ENCODE measurements around the gene ATP13A3. TPM values are rescaled to one million over a fixed set of nuclear protein-coding genes. Genes with fewer than 3 reads are reported as not detected.

The ATP13A3 gene
- total and polyA plus RNA-seq, 10 of the 15 experiments (the other 5 are each of a cell fraction or from before 2014, with no cell fraction given), result 14.0 to 108 (median 69.5) TPM

DNA sequence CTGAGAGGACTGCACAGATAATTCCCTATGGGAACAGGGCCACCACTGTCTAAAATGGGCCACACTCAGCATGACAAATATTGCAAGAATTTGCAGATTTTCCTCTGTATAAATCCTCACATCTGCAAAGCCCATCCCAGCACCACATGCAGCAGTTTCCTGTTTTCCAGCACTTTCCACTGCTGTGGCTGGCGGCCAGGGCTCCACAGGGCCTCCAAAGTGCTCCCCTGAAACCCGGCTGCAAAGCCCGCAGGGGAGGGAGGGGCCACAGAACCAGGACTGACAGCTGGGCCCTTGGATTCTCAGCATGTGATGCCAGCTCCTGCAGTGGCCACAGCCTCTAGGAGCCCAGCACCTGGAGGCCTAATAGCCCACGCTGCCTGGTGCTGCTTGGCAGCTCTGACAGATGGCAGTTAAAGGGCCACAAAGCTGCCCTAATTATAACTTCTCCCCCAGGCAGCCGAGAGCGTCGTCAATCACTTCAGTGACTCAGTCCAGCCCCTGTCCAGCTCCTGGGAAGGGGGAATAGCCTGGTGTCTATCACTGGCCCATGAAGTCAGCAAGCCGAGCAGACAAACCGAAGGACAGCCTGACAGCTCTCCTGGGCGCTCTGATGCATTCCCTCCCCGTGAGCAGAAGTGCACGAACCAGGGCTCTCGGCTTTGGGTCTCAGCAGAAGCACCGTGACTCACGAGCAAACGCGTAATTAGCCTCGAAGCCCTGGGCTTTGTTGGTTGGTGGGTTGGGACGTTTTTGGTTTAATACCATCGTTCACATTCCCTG lies 122.0 kb downstream of the ATP13A3 start:
- DNase-seq (ENCODE audit: low read depth, low spot score) (no peak), FAIRE-seq (no peak), ATAC-seq (no peak)
- intact Hi-C loops (cut with micrococcal nuclease; ENCODE audit: unreplicated experiment) (no loop called here), in situ Hi-C loops (cut with MboI) (no loop called here)
- no TSS peak for BruUV-seq (replicated peaks)
- no peak for TF ChIP-seq E2F8 (IDR thresholded peaks at IDR 0.05; ENCODE audit: low read depth, partially characterized antibody)
- Histone ChIP-seq H2AFZ (ENCODE audit: control insufficient read depth, low read depth, low read length) (no peak overlapping the region), H3K4me2 (ENCODE audit: control insufficient read depth, insufficient read depth) (no peak overlapping the region), H3K27me3 (replicated peaks in 1 of 2; ENCODE audit: control insufficient read depth in 2 of 2, insufficient read depth in 2 of 2, low read length in 1 of 2) (peaks cover 8 to 14% of the 10 kb centered on the region in 2 experiments; a peak in 3 of 4 replicates), H3K4me3 (no peak overlapping the region), H3K9ac (ENCODE audit: control insufficient read depth, insufficient read depth, low read length) (no peak overlapping the region), H4K20me1 (ENCODE audit: control insufficient read depth, insufficient read depth) (no peaks in the 10 kb centered on the region), H3K36me3 (ENCODE audit: control insufficient read depth in 2 of 2, insufficient read depth in 2 of 2, low read length in 1 of 2) (no peaks in the 10 kb centered on the region), H3K79me2 (ENCODE audit: control insufficient read depth, insufficient read depth, low read length) (no peaks in the 10 kb centered on the region), H3K27ac (ENCODE audit: control insufficient read depth, insufficient read depth) (no peak overlapping the region), H3K9me3 (replicated peaks; ENCODE audit: control insufficient read depth, insufficient read depth, low read length) (no peaks in the 10 kb centered on the region), H3K4me1 (ENCODE audit: control insufficient read depth, insufficient read depth, low read length) (no peaks in the 10 kb centered on the region)
- ChIA-PET SMC1A (ENCODE audit: uncharacterized antibody, unreplicated experiment) (no interaction called here), CTCF (no interaction called here), POLR2A (no interaction called here), RAD21 (ENCODE audit: unreplicated experiment) (no interaction called here)
- 32% methylated on average over 20 of the region's 20 CpGs for WGBS (ENCODE audit: insufficient coverage, insufficient replicate concordance, low lambda C conversion rate, missing lambda C conversion rate)

DNA sequence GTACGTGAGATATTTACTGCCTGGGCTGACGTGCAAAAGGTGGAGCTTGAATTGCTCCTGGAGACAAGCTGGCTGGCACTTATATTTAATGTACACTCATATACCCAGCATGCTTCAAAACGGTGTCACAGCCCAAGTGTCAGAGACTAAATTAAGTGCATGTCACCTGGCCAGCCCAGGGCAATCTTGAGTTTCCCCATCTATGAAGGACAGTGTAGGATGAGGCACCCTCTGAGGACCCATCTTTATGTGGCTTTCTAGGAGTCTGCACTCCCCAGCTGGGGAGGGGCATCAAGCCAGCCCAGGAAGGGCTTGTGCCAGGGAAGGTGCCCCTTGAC lies 122.5 kb downstream of the ATP13A3 start:
- no peaks in the 10 kb centered on the region for H3K36me3 ChIP-seq (ENCODE audit: control insufficient read depth in 2 of 2, insufficient read depth in 2 of 2, low read length in 1 of 2)
- 1% methylated on average over 3 of the region's 3 CpGs for WGBS (ENCODE audit: insufficient coverage, insufficient replicate concordance, low lambda C conversion rate, missing lambda C conversion rate)
- ATAC-seq (no peak), FAIRE-seq (no peak), DNase-seq (ENCODE audit: low read depth, low spot score) (no peak)
- no peak overlapping the region for H3K4me3 ChIP-seq
- H3K4me2 ChIP-seq (ENCODE audit: control insufficient read depth, insufficient read depth), result no peak overlapping the region
- H3K27me3 ChIP-seq (replicated peaks in 1 of 2; ENCODE audit: control insufficient read depth in 2 of 2, insufficient read depth in 2 of 2, low read length in 1 of 2), result peaks cover 7 to 14% of the 10 kb centered on the region in 2 experiments; a peak in 3 of 4 replicates
- in situ Hi-C loops (cut with MboI), result no loop called here
- no TSS peak for BruUV-seq (replicated peaks)
- no peaks in the 10 kb centered on the region for H3K4me1 ChIP-seq (ENCODE audit: control insufficient read depth, insufficient read depth, low read length)
- H2AFZ ChIP-seq (ENCODE audit: control insufficient read depth, low read depth, low read length), result no peak overlapping the region
- no peak overlapping the region for H3K27ac ChIP-seq (ENCODE audit: control insufficient read depth, insufficient read depth)
- H3K9ac ChIP-seq (ENCODE audit: control insufficient read depth, insufficient read depth, low read length), result no peak overlapping the region
- intact Hi-C loops (cut with micrococcal nuclease; ENCODE audit: unreplicated experiment), result no loop called here
- H3K79me2 ChIP-seq (ENCODE audit: control insufficient read depth, insufficient read depth, low read length), result no peaks in the 10 kb centered on the region
- ChIA-PET CTCF (no interaction called here), SMC1A (ENCODE audit: uncharacterized antibody, unreplicated experiment) (interaction anchor here (0.8 kb wide), 1 partner anchor 42 kb away, joined by 3 read pairs; no protein-coding TSS in a partner anchor), RAD21 (ENCODE audit: unreplicated experiment) (no interaction called here), POLR2A (no interaction called here)
- no peaks in the 10 kb centered on the region for H3K9me3 ChIP-seq (replicated peaks; ENCODE audit: control insufficient read depth, insufficient read depth, low read length)
- H4K20me1 ChIP-seq (ENCODE audit: control insufficient read depth, insufficient read depth), result no peaks in the 10 kb centered on the region
- no peak for TF ChIP-seq MXI1 (IDR thresholded peaks at IDR 0.05; ENCODE audit: low read depth, low read length)
- TF ChIP-seq USF1 (IDR thresholded peaks at IDR 0.05; ENCODE audit: borderline replicate concordance, extremely low read length, insufficient read depth, low read depth, low read length), result no peak
- no peak for TF ChIP-seq SP1 (IDR thresholded peaks at IDR 0.05; ENCODE audit: low read depth, low read length)
- TF ChIP-seq CTCF (IDR thresholded peaks at IDR 0.05 in 2 of 3, conservative IDR thresholded peaks at IDR 0.05 in 1 of 3; ENCODE audit: control insufficient read depth in 2 of 3, extremely low read depth in 1 of 3, insufficient read depth in 1 of 3, low read depth in 3 of 3, low read length in 3 of 3), result no peak
- TF ChIP-seq PAX5 (IDR thresholded peaks at IDR 0.05; ENCODE audit: borderline replicate concordance, low read depth, low read length), result no peak
- TF ChIP-seq FOS (IDR thresholded peaks at IDR 0.05; ENCODE audit: borderline replicate concordance, extremely low read depth, insufficient read length), result no peak
- TF ChIP-seq PAX8 (IDR thresholded peaks at IDR 0.05), result no peak
- no peak for TF ChIP-seq ASH2L (IDR thresholded peaks at IDR 0.05; ENCODE audit: borderline replicate concordance, low read depth)
